K562 treated with DMSO at 1 percent for 12 hours (cell line): Measurements from ENCODE around the gene RNF13. TPM values are rescaled to one million over a fixed set of nuclear protein-coding genes. Genes with fewer than 3 reads are reported as not detected.

ENCODE experiments used
- total RNA-seq: library from RNA; unstranded; fragments of 300-600 nt; gene quantifications from 2 replicates; pipeline ENCODE4 v1.2.3, GENCODE V29; 2022; ENCODE audit not compliant: insufficient read depth

RNF13 gene, protein sequence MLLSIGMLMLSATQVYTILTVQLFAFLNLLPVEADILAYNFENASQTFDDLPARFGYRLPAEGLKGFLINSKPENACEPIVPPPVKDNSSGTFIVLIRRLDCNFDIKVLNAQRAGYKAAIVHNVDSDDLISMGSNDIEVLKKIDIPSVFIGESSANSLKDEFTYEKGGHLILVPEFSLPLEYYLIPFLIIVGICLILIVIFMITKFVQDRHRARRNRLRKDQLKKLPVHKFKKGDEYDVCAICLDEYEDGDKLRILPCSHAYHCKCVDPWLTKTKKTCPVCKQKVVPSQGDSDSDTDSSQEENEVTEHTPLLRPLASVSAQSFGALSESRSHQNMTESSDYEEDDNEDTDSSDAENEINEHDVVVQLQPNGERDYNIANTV
- 10.3 and 19.3 TPM in 2 replicates for total RNA-seq

DNA sequence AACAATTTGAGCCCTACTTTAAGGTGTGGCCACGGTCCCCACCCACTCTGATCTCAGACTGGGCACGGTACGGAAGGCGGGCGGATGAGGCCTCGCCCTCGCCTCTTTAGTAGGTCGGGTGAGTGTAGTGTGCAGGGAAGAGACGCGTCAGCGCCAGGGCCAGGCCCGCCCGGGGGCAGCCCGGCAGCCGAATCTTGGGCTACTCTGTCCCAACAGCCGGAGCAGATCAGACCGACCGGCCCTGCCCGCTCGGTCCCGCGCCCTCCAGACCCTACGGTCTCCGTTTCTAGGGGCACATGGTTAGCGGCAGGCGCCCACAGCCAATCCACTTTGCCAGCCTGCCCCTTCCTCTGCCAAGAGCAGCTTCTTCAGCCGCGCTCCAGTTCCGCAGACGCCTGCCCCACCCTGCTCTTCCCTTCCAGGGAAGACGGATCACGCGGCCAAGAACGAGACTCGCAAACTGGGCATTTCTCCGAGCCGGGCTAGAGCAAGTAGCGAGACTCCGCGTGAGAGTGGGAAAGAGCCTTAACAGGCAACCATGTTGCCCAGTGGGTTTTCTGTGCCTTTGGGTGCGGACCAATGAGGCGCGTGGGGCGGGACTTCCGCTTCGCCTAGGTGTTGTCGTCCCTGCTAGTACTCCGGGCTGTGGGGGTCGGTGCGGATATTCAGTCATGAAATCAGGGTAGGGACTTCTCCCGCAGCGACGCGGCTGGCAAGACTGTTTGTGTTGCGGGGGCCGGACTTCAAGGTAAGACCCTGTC is at the start of gene RNF13:
TSS of gene RNF13 (plus strand) at position 610 of the 761 bp plus-strand sequence. CDS start 32,812 bp downstream, outside the sequence.

DNA sequence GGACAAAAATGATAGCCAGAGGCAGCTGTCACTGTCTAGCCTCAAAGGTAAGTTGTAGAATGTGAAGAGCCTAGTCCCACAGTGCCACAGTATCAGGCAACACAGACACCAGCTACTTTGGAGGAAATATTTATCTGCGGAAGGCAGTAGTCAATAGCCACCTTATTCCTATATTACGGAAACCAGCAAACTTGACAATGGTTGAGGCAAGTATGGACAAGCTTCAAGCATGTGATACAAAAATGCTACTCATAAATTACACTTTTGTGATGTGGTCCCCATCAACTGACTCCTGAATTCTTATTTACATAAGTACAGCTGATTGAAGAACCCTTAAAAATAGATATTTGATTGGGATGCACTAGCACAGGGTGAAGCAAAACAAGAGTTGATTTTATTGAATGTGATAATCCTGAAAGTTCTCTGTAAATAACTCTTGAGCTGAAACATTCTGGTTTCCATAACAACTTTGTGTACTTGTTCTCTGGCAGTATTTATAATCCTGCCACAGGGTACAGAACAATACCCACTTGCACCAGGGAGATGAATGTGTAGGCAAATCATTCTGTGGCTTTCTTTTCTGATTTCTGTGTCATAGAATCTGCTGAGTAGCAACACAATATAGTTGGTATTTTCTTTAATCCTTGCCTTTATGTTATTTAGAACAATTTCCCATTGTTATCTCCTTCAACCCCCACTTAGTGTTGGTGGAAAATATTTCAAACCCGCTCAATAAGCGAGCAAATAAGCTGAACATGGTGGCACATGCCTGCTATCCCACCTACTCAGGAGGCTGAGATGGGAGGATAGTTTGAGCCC is 20.4 kb upstream of the RNF13 start, which contains the start of gene ANKUB1:
TSS of gene ANKUB1 (minus strand) at position 103 of the 819 bp plus-strand sequence. CDS start 188 bp downstream, outside the sequence.

DNA sequence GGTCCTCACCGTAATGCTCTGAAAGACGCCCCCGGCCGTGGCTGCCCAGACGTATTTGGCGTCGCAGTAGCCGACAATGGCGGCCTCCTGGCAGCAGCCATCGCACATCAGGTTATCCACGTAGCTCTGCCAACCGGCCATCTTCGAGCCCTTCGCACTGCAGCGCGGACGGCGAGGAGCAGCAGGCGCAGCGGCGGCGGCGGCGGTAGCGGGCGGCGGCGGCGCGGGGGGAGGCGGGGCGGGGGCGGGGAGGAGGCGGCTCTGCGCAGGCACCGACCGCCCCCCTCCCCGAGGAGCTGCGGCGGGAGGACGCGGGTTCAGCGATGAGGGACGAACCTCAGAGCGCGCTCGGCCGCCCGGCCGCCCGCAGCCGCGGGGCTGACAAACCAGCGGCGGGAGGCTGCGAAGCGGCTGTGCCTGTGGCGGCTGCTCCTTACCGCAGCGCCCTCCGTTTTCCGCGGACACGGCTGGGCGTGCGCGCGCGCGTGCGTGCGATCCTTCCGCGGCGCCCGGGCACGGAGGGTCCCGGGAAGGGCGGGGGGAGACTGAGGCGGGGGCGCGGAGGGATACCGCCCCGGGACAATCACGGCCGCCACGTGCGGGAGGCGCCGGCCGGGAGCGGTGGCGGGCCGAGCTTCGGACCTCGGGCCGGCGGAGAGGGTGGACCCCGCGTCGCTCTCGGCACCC is 157.8 kb downstream of the RNF13 start, which contains the start of gene PFN2:
TSS of gene PFN2 (minus strand) at position 180 of the 687 bp plus-strand sequence. CDS start at position 141, 39 bp downstream.

Other genes starting within 250 kb of the RNF13 start
- gene WWTR1, start 155.2 kb upstream of the RNF13 start, total RNA-seq = not detected in 2 replicates
- 11.2 and 24.2 TPM in 2 replicates for gene COMMD2, start 60.7 kb upstream of the RNF13 start, total RNA-seq
- not detected in 2 replicates for gene ANKUB1, start 20.7 kb upstream of the RNF13 start, total RNA-seq
- 0.55 TPM in 1 of 2 replicates, not detected in the other for gene PFN2, start 157.7 kb downstream of the RNF13 start, total RNA-seq